Stomach (tissue), 4 donors: ENCODE results near the gene ZNF414.

Experiments
- CTCF ChIP-seq, 7 experiments: fragments of 450-650 bp in 4 of 7; fragments of 200-600 bp in 3 of 7; sonication (generic) in 3 of 7; IDR thresholded peaks; one replicate each; pipeline ENCODE4 v1.5.1; 2016 to 2019; ENCODE audit warnings: antibody characterized with exemption in 7 of 7, control low read depth in 2 of 7, mild to moderate bottlenecking in 1 of 7
- EP300 ChIP-seq: sonication (generic); formaldehyde crosslinking; IDR thresholded peaks from one replicate; pipeline ENCODE4 v1.6.1; 2017; ENCODE audit warnings: antibody characterized with exemption

GRCh38 chr19:8469613-8470368 lies 44.2 kb downstream of the ZNF414 start:
- no peak for TF ChIP-seq CTCF (IDR thresholded peaks at IDR 0.05)
- TF ChIP-seq EP300, result no peak
